Activated CD8-positive, alpha-beta memory T cell treated with anti-CD3 and anti-CD28 coated beads, Interleukin-2, amount 50 U/mL, for 48 hours (primary cell): ENCODE measurements around the gene SLC7A1.

ENCODE experiments used
- DNase-seq: peaks from one replicate; pipeline ENCODE4 v3.0.0-alpha.2; 2020

Gene SLC7A1

DNA sequence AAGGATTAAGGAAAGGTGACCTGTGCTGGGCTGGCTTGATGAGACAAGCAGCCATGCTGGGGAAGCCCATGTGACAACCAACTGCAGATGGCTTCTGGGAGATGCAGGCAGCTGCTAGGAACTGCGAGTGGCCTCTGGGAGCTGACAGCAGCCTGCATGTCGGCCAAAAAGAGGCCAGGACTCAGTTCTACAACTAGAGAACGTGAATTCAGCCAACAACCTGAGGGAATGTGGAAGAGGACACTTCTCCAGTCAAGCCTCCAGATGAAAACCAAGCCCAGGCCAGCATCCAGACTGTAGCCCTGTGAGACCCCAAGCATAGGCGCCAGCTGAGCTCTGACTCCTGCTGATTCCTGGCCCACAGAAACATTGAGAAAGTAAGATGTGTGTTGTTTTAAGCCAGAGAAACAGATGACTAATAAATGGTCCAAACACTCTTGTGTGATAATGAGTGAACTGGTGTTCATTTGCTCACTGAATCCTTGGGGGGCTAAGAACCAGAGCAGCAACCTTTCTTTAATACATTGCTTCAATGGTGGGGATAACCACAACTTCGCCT lies 45.0 kb downstream of the SLC7A1 start:
- DNase-seq: no peak

DNA sequence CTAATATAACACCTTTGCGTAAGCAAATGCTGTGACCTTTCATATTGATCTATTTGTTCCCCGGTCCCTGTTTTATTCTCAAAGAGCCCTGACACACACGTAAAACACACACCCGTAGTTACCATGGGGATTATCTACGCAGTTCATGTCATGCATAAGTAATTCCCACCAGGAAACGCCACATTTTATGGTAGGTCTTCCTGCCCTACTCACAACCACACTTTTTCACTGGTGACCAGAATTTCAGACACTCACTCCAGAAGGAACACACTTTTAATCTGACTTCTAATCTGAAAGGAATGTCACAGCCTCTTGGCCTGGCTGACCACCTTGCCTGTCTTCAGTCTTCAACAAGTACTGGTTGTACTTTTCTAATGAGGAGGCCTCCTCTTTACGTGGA lies 46.8 kb downstream of the SLC7A1 start:
- no peak for DNase-seq

DNA sequence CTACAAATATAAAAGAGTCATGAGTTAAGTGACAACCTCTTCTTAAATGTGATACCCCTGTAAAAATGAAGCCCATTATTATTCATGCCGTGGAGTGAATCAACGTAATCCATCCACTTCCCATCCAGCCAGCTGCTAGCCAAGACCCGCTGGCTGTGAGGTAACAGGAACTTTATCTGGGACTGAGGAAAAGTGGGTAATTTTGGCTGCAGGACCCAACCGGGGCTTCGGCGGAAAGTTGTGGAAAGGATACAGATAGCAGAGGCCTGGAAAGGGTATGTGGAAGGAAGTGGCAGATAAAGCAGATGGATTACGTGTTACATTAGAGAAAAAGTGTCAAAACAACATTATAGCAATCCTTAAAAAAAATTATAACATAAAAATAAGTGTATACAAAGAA lies 48.3 kb downstream of the SLC7A1 start:
- no peak for DNase-seq

DNA sequence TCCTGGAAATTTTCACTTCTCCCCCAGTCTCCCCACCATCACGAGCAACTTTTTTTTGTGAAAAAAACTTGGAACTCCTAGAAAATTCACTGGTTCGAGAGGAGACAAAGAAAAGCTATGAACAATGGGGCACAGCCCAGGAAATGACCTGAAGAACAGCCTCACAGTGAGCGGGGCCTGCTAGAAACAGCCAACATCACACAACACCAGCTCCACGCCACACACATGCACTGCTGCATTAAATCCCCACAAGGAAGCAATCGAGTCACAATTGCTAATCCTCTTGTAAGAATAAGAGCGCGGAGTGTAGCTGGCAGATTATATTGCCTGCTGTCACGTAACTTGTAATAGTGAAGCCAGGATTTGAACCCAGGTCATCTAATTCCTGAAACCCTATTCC lies 48.8 kb downstream of the SLC7A1 start:
- DNase-seq: no peak

DNA sequence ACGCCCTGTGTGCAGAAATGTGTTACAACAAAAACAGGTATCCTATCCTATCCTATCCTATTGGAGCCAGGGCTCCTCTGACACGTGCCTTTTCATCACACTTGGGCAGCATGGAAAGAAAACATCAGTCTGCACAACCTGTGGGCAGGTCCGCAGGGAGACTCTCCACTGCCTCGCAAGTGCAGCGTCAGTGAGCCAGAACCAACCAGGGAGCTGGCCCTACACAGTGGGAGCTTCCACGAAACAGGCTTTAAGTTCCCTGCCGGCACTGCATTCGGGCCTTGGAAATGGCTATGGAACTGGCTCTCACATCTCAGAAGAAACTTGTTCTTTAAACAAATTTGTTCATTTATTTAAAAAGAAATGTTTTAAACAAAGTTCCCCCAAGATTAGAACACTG lies 49.5 kb downstream of the SLC7A1 start:
- DNase-seq: no peak

DNA sequence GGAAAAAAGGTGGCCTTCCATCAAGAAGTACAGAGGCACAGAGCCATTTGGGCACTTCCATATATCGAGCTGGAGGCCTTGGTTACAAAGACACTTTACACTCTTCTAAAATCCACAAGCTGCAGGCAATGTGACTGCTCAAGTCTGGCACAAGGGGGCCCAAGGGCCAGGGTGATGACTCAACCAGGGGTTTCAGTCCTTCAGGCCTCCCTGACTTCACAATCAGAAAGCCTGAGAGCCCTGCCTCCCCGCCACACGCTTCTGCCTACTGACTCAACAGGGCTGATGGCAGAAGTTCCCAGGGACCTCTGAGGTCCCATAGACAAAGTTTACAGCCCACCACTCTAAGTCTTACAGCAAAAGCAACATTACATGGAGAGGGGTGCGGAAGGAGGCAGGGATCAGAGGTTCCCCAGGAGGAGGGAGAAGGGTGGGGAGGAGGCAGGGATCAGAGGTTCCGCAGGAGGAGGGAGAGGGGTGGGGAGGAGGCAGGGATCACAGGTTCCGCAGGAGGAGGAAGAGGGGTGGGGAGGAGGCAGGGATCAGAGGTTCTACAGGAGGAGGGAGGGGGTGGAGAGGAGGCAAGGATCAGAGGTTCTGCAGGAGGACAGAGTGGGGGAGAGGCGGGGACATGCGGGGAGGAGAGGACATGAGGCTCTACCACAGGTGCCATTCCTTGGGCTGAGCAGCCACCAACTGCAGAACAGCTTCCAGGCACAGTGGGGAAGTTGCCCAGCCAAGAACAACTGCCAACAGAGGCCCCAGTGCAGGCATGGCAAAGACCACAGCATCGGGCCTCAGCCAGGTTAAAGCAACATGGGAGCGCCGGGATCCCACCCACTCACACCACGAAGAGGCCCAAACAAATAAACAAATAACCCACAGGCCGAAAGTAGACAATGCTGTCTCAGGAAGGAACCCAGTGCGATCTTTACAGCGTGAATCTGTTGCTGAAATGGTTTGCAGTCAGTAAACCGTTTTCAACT lies 52.0 kb downstream of the SLC7A1 start:
- peak; percentile 79 for DNase-seq

DNA sequence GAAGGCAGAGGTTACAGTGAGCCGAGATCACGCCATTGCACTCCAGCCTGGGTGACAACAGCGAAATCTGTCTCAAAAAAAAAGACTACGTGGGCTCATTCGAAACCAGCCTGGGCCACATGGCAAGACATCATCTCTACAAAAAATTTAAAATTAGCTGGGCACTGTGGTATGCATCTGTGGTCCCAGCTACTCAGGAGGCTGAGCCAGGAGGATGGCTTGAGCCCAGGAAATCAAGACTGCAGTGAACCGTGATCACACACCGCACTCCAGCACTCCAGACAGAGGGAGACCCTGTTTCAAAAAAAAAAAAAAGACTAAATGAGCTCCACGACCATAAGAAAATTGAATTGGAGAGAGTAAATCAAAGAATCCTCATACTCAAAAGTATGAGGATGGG lies 53.1 kb downstream of the SLC7A1 start:
- DNase-seq: no peak

DNA sequence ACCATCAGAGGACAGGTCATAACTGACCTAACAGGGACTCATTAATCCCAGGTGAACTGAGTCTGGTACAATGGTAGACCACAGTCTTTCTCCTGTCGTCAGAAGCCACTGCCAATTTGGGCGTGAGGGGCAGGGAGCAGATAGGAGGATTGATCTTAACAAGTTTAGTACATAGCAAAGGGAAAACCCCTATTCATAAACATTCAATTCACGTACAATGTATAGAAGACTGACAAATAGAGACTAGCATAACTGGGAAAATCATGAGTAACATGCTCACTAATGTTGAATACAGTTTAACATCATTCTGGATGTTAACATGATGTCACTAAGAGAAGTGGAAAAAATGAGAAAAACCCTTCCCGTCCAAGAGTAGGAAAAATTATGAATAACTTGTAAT lies 54.1 kb downstream of the SLC7A1 start:
- DNase-seq: no peak

DNA sequence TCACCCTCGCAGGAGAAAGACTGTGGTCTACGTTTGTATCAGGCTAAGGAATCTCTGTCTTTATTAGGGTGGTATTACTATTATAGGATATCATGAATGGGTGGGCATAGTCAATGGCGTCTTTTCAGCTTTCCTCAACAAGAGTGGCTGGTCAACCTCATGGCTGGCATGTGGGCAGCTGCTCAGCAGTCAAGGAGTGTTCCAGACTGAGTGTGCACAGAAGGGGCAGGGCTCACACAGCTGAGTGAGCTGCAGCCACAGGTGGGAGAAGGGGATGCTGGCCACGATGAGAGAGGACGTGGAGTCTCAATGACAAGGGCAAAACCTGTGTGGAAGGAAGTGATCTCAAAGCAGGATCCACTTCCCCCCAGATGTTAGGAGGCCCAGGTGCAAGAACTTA lies 54.7 kb downstream of the SLC7A1 start:
- no peak for DNase-seq

DNA sequence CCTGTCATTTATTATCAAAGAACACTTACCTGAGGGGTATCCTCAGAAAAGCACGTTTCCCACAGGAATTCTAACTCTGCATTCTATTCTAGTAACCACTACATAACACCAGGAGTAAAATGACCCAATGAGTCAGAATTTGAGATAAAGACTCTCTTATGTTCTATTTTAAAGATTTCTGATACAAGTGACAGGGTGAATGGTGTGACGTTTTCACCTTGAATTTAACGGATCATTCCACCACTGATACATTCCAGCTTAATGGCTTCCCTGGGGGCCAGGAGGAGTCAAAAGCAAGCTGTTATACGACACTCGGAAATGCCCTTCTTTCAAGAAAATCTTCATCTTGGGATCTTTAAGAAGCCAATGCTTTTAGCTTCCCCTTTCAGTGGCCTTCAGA lies 55.2 kb downstream of the SLC7A1 start:
- no peak for DNase-seq

DNA sequence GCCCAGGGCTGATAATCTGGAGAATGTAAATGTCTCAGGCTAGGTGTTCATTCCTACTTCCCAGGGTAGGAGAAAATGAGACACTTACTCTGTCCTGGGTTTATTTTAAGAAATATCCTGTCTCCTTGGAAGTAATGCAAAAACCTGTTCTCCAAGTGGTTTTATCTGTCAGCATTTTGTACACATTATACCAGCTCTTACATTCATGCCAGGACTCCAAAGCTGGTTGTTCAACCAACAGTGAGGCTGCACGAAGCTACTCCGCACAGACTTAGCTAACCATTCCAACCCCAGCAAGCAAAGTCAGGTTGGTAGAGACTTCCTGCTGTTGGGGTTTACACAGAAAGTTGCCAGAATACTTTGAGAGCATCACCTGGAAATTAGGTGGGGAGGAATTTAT lies 55.6 kb downstream of the SLC7A1 start:
- DNase-seq: no peak

DNA sequence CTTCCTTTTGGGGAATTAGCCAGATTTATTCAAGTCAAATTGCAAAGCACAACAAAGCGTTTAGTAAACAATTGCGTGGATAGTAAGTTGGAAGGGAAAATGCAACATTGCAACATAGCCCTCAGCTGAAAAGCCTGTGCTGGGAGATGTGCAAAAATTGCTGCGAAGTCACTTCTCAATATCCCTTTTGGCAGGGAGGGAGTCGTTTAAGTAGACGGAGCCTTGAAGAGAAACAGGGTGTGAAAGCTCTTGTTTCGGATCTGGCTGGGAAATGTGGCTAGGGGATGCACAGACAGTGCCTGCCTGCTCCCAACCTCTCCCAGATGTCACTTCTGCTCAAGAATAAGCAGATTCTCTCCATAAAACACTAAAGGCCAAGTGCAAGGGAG lies 56.8 kb downstream of the SLC7A1 start:
- no peak for DNase-seq

DNA sequence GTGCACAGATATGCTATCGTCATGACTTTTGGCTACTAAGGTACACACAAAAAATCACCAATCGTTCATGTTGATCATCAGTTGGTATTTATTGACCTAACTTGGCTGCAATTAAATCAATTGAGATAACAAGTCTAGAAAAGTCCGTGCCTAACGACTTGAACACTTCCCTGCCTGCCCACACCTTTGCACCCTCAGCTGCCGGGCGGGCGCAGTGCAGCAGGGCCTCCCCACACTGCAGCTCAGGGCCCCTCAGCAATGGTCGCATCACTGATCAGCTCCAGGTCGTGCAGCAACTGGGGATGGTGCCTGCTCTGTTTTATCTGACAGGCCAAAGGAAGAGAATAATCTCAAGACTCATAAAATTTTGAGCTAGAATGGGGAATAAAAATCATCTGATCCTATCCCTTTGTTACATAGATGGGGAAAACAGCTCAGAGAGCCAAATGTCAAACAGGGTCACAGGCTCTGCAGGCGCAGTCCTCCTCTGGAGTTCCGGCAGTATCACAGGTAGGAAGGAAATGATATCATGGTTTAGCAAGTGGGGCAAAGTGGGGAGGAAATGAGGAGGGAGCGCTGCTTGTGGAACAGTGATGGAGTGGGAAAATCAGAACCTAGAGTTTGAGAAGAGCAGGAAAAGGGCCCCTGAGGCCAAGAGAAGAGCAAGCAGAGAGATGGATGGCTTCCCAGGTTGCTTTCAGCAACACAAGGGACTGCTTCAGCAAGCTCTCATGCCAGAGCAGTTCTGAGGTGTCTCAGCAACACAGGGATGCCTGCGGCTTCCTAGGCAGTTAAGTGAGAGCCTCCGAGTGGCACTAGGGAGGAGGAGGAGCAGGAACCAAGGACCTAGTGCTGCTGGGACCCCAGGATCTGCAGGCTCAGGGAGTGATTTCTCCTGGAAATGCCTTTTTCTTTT lies 57.5 kb downstream of the SLC7A1 start:
- no peak for DNase-seq

DNA sequence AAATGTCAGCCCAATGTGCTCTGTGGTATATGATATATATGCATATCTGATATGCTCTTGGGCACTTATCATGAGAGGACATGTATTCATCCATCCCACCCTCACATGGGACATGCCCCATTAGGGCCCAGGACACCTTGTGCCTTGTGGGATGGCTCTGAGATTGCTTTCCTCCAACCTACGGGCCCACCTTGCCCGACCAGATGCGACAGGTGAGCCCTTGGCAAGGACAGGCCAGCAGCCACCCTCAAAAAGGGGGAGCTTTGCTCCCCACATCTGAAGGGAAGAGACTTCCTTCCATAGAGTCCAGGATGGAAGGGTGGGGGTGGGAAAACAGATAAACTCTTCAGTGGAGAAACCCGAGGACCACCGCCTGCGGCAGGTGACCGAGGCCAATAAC lies 58.6 kb downstream of the SLC7A1 start:
- DNase-seq: no peak

DNA sequence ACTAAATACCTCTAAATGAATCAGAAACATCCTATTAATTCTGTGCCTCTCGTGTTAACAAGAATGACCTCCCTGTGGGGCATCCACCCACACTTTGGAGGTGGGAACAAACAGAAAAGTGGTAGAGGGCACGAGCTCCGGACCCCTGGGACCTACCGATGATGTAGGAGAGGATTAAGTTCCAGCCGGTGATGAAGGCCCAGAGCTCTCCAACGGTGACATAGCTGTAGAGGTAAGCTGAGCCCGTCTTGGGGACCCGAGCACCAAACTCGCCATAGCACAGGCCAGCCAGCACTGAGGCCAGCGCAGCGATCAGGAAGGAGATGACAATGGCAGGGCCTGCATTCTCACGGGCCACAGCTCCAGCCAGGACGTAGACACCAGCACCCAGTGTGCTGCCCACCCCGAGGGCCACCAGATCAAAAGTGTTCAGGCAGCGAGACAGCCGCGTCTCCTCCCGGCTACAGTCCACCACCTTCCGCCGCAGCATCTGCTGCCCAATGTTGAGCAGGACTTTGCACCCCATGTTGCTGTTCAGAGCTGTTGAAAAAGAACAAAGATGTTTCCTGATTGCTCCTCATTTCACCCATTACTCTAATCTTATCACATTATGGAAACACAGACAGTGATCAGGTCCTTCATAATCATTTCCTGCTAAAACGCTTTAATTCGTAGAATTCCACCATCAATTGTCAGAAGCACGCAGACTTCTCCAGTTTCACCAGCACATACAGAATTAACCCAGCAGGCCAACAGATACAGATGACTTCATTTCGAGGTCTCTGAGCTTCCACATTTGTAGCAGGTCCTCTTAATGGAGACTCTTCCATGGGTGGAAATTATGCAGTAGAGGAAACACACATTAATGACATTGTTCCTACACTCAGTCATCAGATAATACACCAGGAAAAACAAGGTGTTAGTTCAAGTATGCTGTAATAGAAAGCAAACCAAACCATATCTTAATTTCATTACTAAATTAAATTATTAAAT lies 59.5 kb downstream of the SLC7A1 start:
- no peak for DNase-seq

DNA sequence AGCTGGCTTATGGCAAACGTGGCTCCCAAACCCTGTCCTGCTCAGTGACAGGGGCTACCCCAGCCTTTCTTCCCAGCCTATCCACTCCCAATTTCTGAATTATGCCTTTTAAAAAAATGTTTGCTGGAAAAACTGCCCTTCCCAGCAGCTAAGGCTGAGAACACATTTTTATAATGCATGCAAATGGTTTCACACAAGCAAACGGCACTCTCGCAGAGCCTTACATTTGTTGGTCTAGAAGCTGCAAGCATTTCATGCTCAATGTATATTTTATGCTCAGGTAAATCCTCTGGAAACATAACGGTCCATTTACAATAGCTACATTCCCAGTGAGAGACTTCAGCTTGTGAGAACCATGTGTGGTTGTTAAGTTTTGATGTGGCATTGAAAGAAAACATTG lies 61.4 kb downstream of the SLC7A1 start:
- DNase-seq: no peak

DNA sequence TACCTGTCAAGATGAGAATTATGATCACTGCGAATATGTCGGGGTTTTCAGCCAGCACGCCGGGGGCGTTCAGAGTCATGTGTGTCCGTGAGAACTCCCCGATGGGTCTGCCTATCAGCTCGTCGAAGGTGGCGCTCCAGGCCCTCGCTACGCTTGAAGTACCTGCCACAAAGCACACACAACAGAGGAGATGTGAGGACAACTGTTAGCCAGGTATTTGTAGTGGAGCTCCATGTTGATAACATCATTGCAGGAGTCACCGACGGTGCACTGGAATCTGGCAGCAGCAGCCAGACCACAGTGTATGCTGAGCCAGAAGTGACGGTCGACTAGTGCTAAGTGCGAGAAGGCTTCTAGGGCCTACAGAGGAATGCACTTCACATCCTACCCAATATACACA lies 62.7 kb downstream of the SLC7A1 start:
- DNase-seq: no peak

DNA sequence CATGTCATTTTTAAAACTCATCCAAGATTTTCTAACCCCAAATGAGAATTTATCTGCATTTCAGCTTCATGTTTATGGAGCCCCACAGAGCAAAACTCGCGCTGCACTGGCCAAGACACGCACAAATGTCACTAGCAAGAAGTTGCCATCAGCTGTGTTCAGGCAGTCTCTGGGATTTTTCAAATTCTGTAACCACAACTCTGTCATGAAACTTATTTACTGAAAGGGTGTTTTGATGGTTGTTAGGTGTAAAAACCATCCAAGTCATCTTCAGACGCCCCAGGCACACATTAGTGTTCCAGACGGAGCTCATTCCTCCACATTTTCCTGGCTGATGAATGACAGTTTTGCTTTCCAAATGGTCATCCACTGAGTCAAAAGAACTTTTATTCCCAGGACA lies 63.4 kb downstream of the SLC7A1 start:
- no peak for DNase-seq

DNA sequence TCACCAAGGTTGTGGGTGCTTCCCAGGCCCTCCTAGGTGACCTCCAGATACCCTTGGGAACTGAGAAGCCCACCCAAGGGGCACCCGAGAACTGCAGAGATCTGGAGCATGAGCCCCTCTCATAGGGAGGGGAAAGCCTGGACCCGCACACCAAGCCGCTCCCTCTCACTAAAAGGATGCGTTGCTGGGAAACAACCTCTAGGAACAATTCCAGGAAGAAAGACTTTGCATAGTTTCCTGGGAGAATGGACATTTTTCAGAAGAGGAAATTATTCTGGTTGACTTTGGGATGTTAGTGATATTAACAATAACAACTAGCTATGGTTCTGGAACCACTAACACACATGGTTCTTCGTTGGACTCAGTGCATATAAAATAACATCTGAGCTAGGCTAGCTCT lies 64.6 kb downstream of the SLC7A1 start:
- DNase-seq: no peak

DNA sequence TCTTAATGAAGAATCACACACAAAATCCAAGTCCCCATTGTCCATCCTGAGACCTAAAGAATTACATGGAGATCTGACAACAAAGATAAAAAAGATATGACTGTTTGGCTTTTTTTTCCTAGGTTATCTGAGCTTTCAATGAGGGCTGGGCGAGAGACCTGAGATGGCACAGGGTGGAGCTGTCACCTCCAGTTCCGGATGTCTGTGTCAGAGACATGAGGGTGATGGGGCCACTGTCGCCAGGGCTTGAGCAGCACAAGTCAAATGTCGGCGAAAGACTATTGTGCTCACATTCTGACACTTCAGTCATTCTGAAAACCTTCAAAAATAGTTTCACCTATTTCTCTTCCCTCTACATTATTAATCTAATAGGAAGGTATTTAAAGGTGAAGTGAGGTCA lies 65.7 kb downstream of the SLC7A1 start:
- no peak for DNase-seq

DNA sequence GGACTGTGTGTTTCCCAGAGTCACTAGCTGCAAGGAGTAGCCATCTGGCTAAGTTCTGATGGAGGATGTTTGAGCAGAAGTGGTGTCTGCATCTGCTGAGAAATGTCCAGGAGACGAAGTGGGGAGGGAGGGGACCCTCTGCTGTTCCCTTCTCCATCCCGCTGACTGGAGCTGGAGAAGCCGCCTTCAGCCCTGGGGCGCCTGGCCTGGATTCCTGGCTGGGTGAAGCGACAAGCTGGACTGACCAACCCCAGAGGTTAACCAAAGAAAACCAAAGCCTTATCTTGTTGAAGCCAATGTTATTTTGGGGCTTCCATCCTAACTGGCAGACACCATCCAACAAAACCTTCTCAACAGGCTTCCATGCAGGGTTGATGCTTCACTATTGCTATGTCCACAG lies 67.6 kb downstream of the SLC7A1 start:
- no peak for DNase-seq

DNA sequence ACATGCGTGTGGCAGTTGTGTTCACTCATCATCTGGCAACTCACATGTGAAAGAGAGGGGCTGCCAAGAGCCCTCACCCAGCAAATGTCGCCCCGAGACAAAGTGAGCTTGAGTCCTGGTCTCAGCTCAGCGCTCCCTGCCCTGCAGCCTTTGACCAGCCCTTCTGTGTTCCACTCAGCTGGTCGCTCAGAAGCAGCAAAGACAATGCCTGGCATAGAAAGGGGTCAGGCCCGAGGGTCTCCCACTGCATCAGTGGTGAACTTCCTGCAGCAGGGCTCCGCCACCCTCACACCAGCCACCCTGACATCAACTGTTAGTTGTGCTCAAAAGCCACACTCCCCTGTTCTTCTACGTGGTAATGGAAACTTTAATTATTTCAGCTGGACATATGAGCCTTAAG lies 68.0 kb downstream of the SLC7A1 start:
- no peak for DNase-seq
